Esophagus muscularis mucosa (tissue), 3 donors: ENCODE results near the gene SMIM15.

Experiments used
- POLR2AphosphoS5 ChIP-seq, 2 donors: sonication (generic); formaldehyde crosslinking; IDR thresholded peaks; one replicate each; pipeline ENCODE4 v1.6.1; 2017; ENCODE audit warnings: antibody characterized with exemption in 2 of 2
- TF ChIP-seq, protein P1 (sequence below), 3 experiments: fragments of 200-600 bp in 2 of 3; fragments of 450-650 bp in 1 of 3; sonication (generic) in 2 of 3; IDR thresholded peaks; one replicate each; pipeline ENCODE4 v1.5.1; 2017 to 2019; ENCODE audit warnings: antibody characterized with exemption in 3 of 3, mild to moderate bottlenecking in 2 of 3, moderate library complexity in 1 of 3

DNA sequence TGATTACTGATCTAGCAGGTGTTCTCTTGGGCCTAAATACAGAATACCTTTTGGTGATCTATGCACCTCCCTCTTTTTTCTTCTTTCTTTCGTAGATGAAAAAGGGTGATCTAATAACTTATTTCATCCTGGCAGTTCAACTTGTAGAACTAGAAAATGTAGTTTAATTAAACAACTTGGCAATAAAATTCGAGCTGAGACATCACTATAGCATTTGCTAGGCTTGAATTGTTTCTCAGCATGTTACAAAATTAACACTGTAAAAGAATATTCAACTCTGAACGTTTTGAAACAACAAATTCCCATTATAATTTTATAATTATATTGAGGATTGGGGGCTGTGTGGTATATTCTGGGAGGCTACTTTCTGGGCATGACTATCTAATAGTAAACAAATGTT lies 19.5 kb downstream of the SMIM15 start:
- no peak for TF ChIP-seq POLR2AphosphoS5 (IDR thresholded peaks at IDR 0.05)
- TF ChIP-seq, protein P1, sequence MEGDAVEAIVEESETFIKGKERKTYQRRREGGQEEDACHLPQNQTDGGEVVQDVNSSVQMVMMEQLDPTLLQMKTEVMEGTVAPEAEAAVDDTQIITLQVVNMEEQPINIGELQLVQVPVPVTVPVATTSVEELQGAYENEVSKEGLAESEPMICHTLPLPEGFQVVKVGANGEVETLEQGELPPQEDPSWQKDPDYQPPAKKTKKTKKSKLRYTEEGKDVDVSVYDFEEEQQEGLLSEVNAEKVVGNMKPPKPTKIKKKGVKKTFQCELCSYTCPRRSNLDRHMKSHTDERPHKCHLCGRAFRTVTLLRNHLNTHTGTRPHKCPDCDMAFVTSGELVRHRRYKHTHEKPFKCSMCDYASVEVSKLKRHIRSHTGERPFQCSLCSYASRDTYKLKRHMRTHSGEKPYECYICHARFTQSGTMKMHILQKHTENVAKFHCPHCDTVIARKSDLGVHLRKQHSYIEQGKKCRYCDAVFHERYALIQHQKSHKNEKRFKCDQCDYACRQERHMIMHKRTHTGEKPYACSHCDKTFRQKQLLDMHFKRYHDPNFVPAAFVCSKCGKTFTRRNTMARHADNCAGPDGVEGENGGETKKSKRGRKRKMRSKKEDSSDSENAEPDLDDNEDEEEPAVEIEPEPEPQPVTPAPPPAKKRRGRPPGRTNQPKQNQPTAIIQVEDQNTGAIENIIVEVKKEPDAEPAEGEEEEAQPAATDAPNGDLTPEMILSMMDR (IDR thresholded peaks at IDR 0.05): no peak
